GM18520 (cell line): ENCODE data around the gene VWDE.
"Not testable (repeated sequence)": the region's sequence is repeated elsewhere in the genome, so short reads cannot be mapped to it uniquely, and the experiment has no call there.

Experiments
- ATAC-seq: cut with Tn5 transposase; IDR thresholded peaks from one replicate; pipeline ENCODE4 v1.9.1; 2021; ENCODE audit not compliant: unreplicated experiment

The VWDE gene

DNA sequence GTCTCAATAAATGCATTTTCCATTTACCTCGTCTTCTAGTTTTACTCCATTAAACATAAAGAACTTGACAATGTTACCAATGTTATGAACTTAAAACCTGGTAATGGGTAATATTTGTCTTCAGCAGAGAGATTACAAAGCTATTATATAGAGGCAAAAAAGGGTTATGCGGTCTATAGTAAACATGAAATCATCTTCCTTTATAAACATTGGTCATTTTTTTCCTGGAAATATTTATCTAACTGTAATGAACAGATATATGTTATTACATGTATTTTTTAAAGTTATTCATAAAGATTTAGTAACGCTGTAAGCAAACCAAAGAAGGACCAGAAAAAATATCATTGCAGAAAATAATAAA is 1.3 kb downstream of the VWDE start:
- no peak for ATAC-seq

DNA sequence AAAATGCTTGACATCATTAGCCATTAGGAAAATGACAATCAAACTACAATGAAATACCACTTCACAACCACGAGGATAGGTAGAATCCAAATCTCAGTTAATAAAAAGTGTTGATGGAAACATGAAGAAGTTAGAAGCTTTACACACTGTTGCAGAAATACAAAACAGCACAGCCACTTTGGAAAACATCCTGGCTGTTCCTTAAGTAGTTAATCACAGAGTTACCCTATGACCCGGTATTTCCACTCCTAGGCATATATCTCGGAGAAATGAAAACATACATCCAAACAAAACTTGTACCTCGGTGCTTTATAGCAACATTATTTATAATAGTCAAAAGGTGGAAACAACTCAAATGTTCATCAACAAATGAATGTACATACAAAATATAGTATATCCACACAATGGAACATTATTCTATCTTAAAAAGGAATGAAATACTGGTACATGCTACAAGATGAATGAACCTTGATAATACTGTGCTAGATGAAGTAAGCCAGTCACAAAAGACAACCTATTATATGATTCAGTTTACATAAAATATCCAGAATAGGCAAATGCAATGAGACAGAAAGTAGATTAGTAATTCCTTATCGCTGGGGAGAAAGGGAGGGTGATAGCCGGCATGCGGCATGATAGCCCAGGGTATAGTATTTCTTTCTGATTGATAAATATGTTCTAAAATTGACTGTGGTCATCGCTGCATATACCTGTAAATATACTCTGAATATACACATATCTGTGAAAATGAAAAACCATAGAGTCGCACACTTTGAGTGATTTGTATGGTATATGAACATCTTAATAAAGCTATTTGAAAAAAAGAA is 1.9 kb downstream of the VWDE start:
- no peak for ATAC-seq

DNA sequence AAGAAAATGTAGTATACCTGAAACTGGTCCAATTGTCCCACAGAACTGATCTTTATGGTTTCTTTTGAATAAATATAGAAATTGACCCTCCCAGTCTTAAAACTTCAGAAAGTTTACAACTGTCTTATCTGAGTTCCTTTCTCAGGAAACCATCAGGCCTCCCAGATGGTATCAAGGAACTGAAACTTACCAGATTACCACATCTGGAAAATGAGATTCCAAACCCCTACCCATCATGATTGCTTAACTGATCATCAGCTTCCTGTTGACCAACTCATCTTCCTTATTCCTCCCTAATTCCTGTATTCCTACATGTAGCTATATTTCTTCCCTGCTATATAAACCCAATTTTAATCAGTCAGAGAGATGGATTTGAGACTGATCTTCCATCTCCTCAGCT is 5.5 kb downstream of the VWDE start:
- ATAC-seq, result no peak

DNA sequence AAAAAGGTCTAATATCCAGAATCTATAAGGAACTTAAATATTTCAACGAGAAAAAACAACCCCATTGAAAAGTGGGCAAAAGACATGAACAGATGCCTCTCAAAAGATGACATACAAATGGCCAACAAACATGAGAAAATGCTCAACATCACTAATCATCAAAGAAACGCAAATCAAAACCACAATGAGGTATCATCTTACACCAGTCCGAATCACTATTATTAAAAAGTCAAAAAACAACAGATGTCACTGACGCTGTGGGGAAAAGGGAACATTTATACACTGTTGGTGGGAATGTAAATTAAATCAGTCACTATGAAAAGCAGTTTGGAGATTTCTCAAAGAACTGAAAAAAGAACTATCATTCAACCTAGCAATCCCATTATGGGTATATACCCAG is 6.0 kb downstream of the VWDE start:
- no peak for ATAC-seq

DNA sequence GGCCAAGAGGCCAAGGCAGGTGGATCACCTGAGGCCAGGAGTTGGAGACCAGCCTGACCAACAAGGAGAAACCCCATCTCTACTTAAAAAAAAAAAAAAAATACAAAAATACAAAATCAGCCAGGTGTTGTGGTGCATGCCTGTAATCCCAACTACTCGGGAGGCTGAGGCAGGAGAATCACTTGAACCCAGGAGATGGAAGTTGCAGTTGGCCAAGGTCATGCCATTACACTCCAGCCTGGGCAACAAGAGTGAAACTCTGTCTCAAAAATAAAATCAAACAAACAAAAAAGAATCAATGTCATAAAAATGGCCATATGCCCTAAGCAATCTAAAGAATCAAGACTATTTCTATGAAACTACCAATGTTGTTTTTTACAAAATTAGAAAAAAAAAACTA is 7.0 kb downstream of the VWDE start:
- not testable (repeated sequence) for ATAC-seq

DNA sequence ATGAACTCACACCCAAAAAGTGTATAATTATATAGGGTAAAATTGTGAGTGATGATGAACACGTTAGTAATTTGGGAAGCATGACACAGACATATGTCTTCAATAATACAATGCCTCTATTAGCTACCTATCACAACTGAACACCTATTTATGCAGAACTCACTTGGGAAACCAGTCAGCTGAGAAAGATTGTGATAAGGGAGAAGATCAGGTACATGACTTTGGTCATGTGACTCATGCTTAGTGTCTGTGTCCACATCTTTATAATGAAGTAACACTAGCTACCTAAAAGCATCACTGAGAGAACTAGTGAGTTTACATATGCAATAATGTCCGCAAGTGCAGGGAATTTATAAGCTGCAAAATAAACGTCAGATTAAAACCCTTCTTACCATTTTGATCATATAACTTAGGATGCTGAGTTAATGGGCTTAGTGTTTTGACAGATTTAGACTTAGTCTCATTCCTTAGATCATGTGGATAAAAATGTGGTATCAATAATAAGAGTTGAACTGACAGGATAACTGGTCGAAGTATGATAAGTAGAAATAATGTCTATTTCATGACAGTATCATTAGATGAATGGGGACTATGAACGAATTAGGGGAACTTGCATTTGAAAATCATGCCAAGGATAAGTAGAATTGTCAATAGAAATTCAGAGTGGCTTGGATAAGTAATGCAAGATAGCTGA is 11.6 kb downstream of the VWDE start:
- no peak for ATAC-seq

DNA sequence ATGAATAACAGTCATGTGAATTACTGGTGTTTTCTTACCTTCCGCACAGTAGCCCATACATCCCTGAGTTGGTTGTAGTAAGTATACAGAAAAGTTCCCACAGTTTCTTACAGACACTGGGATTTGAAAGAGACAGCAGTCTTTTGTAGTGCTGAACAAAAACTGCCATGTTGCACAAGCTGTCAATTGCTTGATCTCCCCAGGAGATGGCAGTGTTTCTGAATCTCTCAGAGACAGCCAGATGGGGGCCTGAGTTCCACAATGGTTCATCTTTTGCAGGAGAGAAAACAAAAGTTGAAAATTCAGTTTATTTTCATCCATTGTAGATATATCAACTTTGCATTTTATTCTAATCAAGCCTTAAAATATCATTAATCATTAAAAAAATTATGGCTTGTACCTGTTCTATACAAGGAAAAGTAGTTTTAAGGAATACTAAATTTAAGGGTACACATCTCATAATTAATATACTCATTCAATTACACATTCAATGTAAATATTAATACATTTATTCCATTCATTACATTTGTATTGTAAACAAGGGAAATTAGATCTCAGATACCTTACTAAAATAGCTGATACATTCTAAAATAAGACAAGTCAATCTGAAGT is 14.5 kb downstream of the VWDE start:
- ATAC-seq, result peak; percentile 83

DNA sequence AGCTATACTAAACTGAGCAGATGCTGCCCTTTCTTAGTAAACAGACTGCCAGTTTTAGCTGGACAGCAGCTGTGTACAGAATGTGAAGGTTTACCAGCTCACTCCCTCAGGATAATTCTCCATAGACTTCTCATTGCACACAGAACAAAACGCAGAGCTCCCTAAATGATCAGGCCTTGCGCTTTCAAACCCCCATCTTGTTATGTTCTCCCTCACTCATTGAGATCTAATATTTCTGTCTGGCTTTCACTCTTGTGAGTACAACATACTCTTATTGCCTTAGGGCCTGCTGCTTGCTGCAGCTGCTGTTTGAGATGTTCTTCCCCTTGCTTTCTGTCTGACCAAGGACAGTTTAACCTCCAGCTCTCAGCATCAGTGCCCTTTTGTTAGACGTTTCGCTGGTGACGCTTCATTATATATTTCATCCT is 17.3 kb downstream of the VWDE start:
- ATAC-seq, result no peak

DNA sequence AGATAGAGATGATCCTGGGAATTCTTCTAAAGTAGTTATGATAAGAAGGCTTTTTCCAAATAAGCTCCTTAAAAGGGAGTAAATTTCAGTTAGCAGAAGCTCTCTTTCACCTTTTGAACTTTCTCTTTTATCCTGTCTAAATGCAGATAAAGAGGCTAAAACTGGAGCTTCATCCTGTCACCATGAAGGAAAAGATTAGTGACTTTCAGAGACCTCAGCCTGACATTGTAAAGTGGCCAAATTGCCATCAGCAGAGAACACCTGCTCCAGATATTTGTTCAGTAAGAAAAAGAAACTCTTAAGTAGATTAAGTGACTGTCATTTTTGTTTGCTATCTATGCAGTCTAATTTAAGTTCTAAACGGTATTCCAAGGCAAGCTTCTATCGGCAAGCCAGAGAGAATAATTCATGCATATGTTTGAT is 18.3 kb downstream of the VWDE start:
- ATAC-seq, result no peak

DNA sequence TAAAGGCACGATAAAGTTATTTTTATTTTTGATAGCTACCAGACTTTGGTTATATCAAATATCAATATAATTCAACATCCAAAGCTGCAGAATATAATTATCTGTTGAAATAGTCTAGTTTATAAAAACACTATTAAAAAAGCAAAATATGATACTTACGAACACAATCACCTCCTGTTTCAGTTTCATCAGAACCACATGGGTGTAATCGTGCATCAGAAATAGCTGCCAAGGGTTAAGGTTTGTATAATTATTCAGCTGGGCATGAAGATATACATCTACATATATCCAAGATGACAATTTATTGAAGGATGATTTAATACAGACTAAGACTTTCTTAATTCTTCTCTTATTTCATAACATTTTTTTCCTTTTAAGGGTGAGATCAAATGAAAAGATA is 20.3 kb downstream of the VWDE start:
- ATAC-seq, result no peak

DNA sequence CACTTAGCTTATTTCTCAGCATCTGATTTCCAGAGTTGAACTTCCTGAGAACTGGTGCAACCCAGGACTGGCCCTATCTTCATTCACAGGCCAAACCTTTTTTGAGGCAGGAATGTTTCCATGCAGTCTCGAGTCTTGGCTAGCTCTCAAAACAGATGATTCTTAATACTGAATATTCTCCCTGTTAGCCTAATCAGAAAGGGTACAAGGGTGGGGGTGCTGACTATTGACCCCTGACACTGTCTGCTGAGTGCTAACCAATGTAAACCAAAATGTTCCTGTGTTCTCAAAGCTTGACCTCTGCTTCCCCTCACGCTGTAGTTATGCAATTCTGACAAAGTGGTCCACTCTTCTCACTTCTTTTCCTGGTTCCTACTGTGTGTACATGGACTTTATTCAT is 25.3 kb downstream of the VWDE start:
- ATAC-seq, result no peak

DNA sequence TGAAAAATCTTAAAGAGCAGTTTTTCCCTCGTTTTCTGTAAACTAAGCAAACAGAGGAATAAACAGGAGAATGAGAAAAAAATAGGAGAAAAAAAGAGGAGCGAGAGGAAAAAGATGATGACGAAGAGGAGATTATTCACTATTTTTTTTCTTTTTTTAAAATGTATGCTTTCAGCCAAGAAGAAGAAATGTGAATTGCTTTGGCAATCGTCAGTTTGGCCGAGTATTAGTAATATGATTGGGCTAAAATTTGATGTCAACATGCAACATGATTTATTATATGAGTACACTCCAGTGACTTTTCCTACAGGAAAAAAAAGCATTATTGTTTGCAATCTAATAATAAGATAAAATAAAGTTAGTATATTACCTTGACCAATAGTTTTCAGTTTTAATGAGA is 26.3 kb downstream of the VWDE start:
- ATAC-seq, result no peak

DNA sequence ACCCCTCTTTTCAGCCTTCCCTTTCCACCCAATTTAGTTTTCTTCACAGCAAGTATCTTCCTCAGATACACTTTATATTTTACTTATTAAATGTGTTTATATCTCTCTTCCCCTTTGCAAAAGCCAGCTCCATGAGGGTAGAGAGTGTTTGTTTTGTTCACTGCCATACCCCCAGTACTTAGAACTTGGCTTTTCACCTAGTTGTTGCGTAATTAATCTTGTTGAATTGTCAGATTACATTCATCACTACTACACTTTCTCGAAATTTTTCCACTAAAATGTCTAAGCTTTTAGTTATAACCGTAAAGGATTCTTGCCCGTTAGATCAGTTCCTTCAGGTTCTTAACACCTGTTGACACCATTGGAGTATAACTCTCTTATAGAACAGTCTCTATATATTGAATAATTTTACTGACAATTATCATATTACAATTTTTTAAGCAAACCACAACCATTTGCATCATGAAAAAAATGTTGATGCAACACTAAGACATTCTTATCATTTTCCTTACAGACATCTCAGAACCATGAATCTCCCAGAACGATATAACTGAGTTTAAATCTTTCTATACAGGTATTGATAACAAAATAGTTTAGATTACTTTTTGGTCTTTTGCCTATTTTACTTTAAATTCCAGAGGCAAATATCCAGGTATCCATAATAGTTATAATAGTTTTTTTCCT is 29.9 kb downstream of the VWDE start:
- ATAC-seq, result no peak

DNA sequence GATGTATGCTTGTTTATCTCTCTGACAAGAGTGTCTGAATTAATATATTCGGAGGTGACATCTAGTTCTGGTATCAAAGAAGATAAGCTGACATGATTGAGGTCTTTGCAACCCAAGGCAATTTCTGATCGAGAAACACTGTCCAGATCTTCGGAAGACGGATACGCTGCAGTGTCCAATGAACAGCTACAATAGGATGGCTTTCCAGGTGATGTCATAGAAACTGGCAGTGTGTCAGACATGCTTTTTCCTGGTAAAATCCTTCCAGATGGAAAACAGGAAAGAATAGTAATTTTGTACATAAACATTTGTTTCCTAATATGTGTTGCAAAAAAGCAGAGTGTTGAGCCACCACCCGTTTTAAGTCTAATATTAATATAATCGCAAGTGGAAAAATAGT is 33.4 kb downstream of the VWDE start:
- ATAC-seq, result no peak

DNA sequence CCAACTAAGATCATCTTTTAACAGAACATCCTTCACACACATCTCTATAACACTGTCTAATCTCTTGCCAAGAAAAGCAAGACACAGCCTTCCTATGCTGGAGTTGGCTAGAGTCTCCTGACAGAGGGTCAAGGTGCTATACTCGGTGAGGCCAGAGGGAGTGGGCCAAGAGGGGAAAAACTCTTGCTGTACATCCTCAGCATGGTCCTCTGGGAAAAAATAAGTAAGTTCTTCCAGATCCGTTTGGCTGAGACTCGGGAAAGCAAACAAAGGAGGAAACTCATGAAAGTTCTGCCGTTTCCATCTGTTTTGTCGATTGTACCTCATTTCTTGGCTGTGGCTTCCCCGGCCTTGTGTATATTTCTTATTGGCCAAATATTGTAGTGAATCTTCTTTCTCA is 33.9 kb downstream of the VWDE start:
- no peak for ATAC-seq

DNA sequence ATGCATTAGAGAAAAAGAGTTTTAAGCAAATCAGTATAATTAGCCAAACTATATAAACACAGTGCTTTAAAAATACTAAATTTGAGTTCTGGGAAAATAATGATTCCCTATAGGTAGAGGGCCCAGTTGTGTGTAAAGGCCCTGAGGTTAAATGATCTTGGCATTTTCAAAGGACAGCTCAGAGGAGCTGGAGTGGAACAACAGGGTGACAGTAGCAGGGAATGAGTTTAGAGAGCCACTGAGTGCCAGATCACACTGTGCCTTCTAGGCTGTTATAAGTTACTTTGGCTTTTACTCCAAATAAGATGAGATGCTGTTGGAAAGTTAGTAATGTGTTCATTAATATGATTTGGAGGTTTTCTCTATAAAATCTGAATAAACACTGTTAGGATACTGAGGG is 34.6 kb downstream of the VWDE start:
- no peak for ATAC-seq

DNA sequence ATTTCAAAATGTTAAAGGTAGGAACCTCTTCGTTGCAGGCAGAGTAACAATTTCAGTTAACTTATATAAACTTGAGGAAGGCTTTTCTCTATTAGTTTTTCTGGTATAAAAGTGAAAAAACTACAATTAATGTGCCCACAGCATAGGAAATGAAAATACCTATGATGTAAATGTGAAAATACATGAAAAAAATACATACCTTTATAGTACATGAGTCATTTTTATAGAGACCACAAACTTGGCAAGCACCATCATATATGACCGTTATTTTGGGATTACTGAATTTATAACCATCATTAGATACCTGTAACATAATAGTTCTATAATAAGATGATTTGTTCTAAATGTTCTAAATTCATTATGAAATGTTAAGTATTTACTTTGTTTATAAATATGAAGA is 42.7 kb downstream of the VWDE start:
- ATAC-seq, result no peak

DNA sequence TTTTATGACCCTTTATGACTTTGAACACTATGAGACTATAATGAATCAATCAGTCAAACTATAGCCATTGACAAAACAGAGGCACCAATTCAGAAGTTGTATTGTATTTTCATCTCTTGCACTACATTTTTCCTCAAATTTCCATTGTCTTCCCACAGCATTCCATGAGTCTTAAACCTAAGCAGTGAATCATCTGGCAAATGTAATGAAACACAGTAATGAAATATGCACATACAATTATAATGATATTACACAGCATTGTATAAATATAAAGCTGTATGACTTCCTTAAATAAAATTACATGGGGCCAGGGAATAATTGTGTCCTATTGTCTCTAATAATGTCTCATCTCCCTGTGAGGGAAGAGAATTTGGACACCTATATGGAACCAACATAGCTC is 45.0 kb downstream of the VWDE start:
- ATAC-seq, result no peak

DNA sequence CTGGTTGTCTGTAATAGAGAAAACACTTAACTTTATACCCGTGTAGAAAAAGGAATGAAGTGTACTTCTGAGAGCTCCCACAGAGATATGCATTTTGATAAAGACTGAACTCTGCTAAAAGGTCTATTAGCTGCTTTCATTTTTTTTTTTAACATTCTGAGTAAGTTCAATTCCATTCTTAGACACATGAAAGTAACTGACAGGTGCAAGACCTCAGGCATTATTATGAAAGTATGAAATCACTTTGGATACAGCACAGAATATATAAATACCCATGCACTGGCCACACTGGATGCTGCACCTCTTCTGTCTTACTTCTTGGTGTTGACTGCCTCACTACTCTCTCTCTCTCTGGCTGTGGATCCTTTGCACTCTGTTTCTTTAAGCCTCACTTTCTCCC is 46.2 kb downstream of the VWDE start:
- peak; percentile 67 for ATAC-seq

DNA sequence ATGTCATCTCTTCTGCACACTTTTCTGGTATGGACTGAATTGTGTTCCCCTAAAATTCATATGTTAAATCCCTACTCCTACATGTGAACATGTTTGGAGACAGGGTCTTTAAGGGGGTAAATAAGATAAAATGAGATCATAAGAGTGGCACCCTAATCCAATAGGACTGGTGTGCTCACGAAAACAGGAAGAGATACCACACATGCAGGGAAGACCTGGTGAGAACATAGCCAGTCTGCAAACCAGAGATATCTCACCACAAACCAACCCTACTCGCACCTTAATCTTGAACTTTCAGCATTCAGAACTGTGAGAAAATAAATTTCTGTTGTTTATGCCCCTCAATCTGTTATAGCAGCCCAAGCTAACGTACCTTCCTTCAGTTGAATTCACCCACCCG is 51.8 kb downstream of the VWDE start:
- ATAC-seq, result no peak

DNA sequence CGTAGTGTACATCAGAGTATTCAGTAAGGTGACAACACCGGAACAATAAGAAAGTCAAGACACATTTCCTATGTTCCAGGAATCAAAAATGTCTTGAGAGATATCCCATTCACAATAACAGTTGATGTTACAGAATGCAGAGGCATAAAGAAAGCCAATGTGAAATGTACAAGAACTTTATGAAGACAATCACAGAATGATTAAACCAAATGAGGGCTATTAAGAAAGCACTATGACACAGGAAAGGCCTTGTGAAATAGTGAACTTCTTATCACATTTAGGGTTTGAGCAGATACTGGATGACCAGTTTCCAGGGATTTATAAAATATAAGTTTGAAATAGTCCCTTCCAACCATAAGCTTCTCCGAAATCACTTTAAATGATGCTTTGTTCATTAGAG is 52.7 kb downstream of the VWDE start:
- ATAC-seq, result no peak

DNA sequence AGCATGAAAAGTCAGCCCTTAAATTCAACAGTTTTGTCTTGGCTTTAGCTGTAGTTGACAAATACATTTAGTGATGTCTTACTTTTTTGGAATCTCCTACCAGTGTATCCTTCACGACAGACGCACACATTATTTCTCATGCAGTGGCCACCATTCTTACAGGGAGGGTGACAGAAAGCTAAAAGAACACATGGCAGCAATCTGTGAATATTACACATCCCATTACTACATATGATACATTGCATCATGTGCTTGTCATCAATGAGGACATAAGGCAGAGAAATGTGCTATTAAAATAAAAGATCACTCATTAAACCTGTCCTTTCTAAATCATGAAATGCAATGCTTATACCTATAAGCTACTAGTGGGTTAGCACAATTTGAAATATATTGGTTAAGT is 66.6 kb downstream of the VWDE start:
- ATAC-seq, result no peak
